MCF 10A (cell line): ENCODE data around the gene FNIP2. TPM values are rescaled to one million over a fixed set of nuclear protein-coding genes. Genes with fewer than 3 reads are reported as not detected.
A peak's percentile ranks its signal among the peaks of the same experiment; 100 is the strongest.
"Not testable (repeated sequence)": the region's sequence is repeated elsewhere in the genome, so short reads cannot be mapped to it uniquely, and the experiment has no call there.

Source experiments
- BruUV-seq: library from RNA; stranded (reverse); fragments of 400-500 nt; replicated peaks from 2 replicates; lab custom pipeline; 2021; lab: Mats Ljungman, UMichigan
- CTCF ChIA-PET: fragments of 300-600 bp; sonication (Branson Sonifier 250); formaldehyde crosslinking; extraction: SDS; loops from one replicate; lab custom pipeline; 2021; ENCODE audit warnings: antibody characterized with exemption, inconsistent platforms; lab: Yijun Ruan, JAX
- POLR2A ChIA-PET: fragments of 300-600, 350-650 bp; sonication (Branson Sonifier 250); formaldehyde crosslinking; extraction: SDS; loops from one replicate; lab custom pipeline; 2020; ENCODE audit warnings: antibody characterized with exemption, inconsistent platforms; lab: Yijun Ruan, JAX
- DNase-seq: peaks from one replicate; pipeline ENCODE4 v3.0.0-alpha.2; 2018; ENCODE audit not compliant: unreplicated experiment
- H3K27ac Mint-ChIP-seq: one replicate; pipeline ENCODE4 v1.8.0; 2022; ENCODE audit warnings: mild to moderate bottlenecking, low read depth, mixed read lengths; ENCODE audit not compliant: unreplicated experiment
- H3K27me3 Mint-ChIP-seq: one replicate; pipeline ENCODE4 v1.8.0; 2022; ENCODE audit warnings: mixed read lengths; ENCODE audit not compliant: insufficient read depth, unreplicated experiment
- H3K36me3 Mint-ChIP-seq: one replicate; pipeline ENCODE4 v1.8.0; 2022; ENCODE audit warnings: mild to moderate bottlenecking, moderate library complexity, mixed read lengths; ENCODE audit not compliant: insufficient read depth, unreplicated experiment
- H3K4me1 Mint-ChIP-seq: one replicate; pipeline ENCODE4 v1.8.0; 2022; ENCODE audit warnings: mixed read lengths; ENCODE audit not compliant: insufficient read depth, unreplicated experiment
- H3K4me3 Mint-ChIP-seq: one replicate; pipeline ENCODE4 v1.8.0; 2022; ENCODE audit warnings: mild to moderate bottlenecking, moderate library complexity, mixed read lengths; ENCODE audit not compliant: unreplicated experiment
- H3K9me3 Mint-ChIP-seq: one replicate; pipeline ENCODE4 v1.8.0; 2022; ENCODE audit warnings: mixed read lengths; ENCODE audit not compliant: unreplicated experiment
- intact Hi-C: fragments of 100-400 bp; cut with micrococcal nuclease; formaldehyde crosslinking; loops from 2 replicates; pipeline ENCODE4 v1.14.1; 2022
- total RNA-seq: library from RNA; stranded (reverse); gene quantifications from 2 replicates; pipeline ENCODE4 v1.2.3, GENCODE V29; 2022
- TF ChIP-seq, protein P1 (sequence below): fragments of 200-600 bp; IDR thresholded peaks from one replicate; pipeline ENCODE4 v1.8.0; 2022; ENCODE audit warnings: antibody characterized with exemption, mild to moderate bottlenecking; ENCODE audit not compliant: unreplicated experiment

Gene FNIP2
- total RNA-seq, 1 experiment from 2014 or later, result 6.4 TPM

DNA sequence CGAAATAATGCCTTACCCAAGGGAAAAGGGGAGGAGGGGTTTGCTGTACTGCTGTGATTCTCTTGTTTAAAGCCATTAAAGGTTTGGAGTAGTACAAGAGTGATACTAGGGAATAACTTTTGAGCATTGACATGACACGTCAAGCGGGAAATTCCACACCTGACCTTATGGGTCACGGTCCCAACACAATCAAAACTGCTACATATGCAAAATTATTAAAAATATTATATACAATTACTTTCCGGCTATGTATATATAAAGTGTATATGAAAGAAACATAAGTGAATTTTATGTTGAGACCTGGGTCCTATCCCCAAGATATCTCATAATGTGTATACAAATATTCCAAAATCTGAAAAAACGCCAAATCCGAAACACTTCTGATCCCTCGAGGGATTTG, 21.0 kb downstream of the FNIP2 start:
- Mint-ChIP-seq H3K36me3 (no peaks in the 10 kb centered on the region), H3K27ac (no peak overlapping the region), H3K9me3 (no peaks in the 10 kb centered on the region), H3K4me3 (no peak overlapping the region), H3K4me1 (peaks cover 17% of the 10 kb centered on the region), H3K27me3 (no peaks in the 10 kb centered on the region)
- BruUV-seq, result no TSS peak
- DNase-seq, result no peak
- ChIA-PET CTCF (interaction anchor here (1.0 kb wide), 1 partner anchor 11 kb away, joined by 3 read pairs; no protein-coding TSS in a partner anchor), POLR2A (no interaction called here)
- TF ChIP-seq, protein P1, sequence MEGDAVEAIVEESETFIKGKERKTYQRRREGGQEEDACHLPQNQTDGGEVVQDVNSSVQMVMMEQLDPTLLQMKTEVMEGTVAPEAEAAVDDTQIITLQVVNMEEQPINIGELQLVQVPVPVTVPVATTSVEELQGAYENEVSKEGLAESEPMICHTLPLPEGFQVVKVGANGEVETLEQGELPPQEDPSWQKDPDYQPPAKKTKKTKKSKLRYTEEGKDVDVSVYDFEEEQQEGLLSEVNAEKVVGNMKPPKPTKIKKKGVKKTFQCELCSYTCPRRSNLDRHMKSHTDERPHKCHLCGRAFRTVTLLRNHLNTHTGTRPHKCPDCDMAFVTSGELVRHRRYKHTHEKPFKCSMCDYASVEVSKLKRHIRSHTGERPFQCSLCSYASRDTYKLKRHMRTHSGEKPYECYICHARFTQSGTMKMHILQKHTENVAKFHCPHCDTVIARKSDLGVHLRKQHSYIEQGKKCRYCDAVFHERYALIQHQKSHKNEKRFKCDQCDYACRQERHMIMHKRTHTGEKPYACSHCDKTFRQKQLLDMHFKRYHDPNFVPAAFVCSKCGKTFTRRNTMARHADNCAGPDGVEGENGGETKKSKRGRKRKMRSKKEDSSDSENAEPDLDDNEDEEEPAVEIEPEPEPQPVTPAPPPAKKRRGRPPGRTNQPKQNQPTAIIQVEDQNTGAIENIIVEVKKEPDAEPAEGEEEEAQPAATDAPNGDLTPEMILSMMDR, result no peak
- intact Hi-C loops, result no loop called here

DNA sequence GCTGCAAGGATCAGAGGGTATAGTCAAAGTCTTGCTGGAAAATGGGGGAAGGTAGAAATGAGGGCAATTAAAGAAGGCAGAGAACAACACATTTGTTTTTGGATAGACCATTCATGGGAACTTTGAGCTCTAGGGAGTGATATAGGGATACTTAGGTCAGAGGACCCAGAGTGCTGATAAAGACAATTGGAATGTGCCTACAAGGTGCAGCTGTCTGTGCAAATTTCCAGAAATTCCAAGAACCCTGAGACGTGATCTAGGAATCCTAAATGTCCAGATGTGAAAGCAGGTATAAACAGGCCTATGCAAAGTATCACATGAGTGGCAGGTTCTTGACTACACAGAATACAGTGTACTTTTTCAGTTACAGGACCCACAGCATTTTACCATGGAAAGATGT, 24.2 kb downstream of the FNIP2 start:
- BruUV-seq, result no TSS peak
- Mint-ChIP-seq H3K4me1 (peaks cover 26% of the 10 kb centered on the region), H3K36me3 (no peaks in the 10 kb centered on the region), H3K27ac (no peak overlapping the region), H3K27me3 (no peaks in the 10 kb centered on the region), H3K4me3 (no peak overlapping the region), H3K9me3 (no peaks in the 10 kb centered on the region)
- POLR2A ChIA-PET, result interaction anchor here (0.6 to 1.3 kb wide), 2 partner anchors 18 to 23 kb away, joined by 3 to 5 read pairs; no protein-coding TSS in a partner anchor
- CTCF ChIA-PET, result interaction anchor here (0.6 kb wide), 1 partner anchor 809 kb away, joined by 5 read pairs; no protein-coding TSS in a partner anchor
- peak; percentile 20 for DNase-seq
- intact Hi-C loops, result no loop called here
- TF ChIP-seq, protein P1, result no peak

DNA sequence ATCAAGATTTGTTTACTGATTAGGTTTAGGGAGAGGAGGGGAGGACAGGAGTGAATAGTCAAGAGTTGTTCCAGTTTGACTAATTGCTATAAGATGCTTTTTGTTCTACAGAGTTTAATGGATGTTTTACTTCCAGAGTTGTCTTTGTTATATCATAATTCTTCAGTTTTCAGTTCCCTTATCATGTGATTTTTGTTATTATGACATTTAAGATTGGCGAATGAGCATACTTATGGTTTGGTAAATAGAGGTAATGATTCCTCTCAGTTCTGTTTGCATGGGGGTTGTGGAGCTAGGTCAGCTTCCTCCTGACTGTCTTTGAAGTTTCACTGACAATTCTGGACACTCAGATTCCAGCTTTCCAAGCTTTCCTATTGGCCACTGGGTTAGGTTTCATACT, 24.6 kb downstream of the FNIP2 start:
- H3K36me3 Mint-ChIP-seq, H3K4me3 Mint-ChIP-seq, H3K27me3 Mint-ChIP-seq, H3K27ac Mint-ChIP-seq, intact Hi-C loops, DNase-seq, H3K9me3 Mint-ChIP-seq, BruUV-seq: not testable (repeated sequence)
- CTCF ChIA-PET, result interaction anchor here (0.6 kb wide), 1 partner anchor 809 kb away, joined by 5 read pairs; no protein-coding TSS in a partner anchor
- POLR2A ChIA-PET, result interaction anchor here (1.3 kb wide), 1 partner anchor 19 kb away, joined by 5 read pairs; no protein-coding TSS in a partner anchor
- peaks cover 26% of the 10 kb centered on the region for H3K4me1 Mint-ChIP-seq

DNA sequence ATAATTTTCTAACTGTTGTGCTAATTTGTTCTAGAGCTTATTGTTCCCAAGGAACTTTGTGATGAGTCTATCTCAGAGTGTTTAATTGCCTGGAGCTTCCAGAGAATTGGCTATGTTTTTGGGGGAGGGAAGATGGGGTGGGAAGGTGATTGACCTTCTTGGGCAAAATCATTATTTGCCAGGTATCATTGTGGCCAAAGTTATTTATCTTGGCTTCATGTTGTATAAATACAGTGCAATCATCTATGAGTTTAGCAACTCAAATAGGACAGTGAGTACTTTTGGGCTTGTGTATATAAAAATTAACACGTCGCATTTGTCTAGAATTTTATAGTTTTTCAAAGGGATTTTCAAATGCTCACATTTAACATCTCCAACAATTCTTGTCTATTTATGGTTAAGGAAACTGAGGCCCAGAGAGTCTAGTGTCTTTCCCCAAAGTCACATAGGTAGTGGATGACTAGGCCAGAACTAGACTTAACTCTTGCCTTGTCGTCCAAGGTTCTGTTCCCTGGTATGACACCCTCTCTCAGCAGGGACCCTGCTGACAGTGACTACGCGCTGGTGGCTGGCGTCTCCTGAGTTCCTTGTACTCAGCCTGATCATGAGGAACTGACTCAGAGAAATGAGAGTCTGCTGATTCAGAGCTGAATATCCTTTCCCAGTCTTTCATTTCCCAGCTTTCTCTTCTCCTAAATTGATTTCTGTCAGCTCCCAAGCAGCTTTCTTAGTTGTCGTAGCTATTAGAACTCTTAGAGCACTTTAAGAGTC, 27.7 kb downstream of the FNIP2 start:
- H3K4me1 Mint-ChIP-seq, result peaks cover 33% of the 10 kb centered on the region
- peak overlapping the region; percentile 44 for H3K27ac Mint-ChIP-seq
- BruUV-seq, result no TSS peak
- no peaks in the 10 kb centered on the region for H3K9me3 Mint-ChIP-seq
- DNase-seq, result peak; percentile 18
- no peak overlapping the region for H3K4me3 Mint-ChIP-seq
- CTCF ChIA-PET, result interaction anchor here (0.9 to 1.4 kb wide), 2 partner anchors 9 to 13 kb away, joined by 3 to 6 read pairs; no protein-coding TSS in a partner anchor
- H3K36me3 Mint-ChIP-seq, result no peaks in the 10 kb centered on the region
- TF ChIP-seq, protein P1, result no peak
- intact Hi-C loops, result no loop called here
- no peaks in the 10 kb centered on the region for H3K27me3 Mint-ChIP-seq
- POLR2A ChIA-PET, result interaction anchor here (0.6 to 1.5 kb wide), 4 partner anchors 9 to 369 kb away, joined by 3 to 7 read pairs (median 3); no protein-coding TSS in a partner anchor
